Mucosa of stomach (tissue), 1 donor: ENCODE data around the gene MAP2.

ENCODE experiments used
- H3K27me3 ChIP-seq: one replicate; pipeline ENCODE4 v1.7.0; 2013; ENCODE audit warnings: mild to moderate bottlenecking, low read length; ENCODE audit not compliant: control insufficient read depth, insufficient read depth
- H3K36me3 ChIP-seq: one replicate; pipeline ENCODE4 v1.7.0; 2013; ENCODE audit warnings: low read length; ENCODE audit not compliant: control insufficient read depth, insufficient read depth
- H3K4me1 ChIP-seq: one replicate; pipeline ENCODE4 v1.7.0; 2013; ENCODE audit warnings: mild to moderate bottlenecking, low read length; ENCODE audit not compliant: control insufficient read depth, insufficient read depth
- H3K4me3 ChIP-seq: one replicate; pipeline ENCODE4 v1.7.0; 2013; ENCODE audit warnings: low read length
- H3K9ac ChIP-seq: one replicate; pipeline ENCODE4 v1.7.0; 2013; ENCODE audit warnings: mild to moderate bottlenecking, low read length, moderate library complexity
- H3K9me3 ChIP-seq: one replicate; pipeline ENCODE4 v1.7.0; 2013; ENCODE audit warnings: mild to moderate bottlenecking, low read length, moderate library complexity; ENCODE audit not compliant: control insufficient read depth
- donor health status: Pancreatic carcinoma.

Gene MAP2

DNA sequence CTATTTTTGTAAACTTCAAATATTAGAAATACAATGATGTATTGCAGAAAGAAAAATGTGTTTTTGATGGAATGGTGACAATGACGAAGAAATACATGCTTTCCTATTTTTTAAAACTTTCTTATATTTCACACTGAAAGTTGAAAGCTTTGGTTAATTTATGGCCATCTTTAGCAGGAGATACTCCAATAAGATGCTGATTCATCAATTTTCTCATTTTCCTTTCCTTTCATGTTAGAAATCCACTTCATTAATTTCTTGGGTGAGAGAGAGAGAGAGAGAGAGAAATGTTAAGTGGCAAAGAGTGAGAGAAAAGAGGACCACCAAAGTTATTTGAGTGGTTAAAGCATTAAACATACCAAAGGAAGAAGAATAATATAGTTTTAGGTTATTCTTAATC, 28.6 kb upstream of the MAP2 start:
- Histone ChIP-seq H3K9me3 (no peaks in the 10 kb centered on the region), H3K4me3 (no peak overlapping the region), H3K36me3 (no peaks in the 10 kb centered on the region), H3K4me1 (no peaks in the 10 kb centered on the region), H3K9ac (no peak overlapping the region), H3K27me3 (no peaks in the 10 kb centered on the region)

- Histone ChIP-seq H3K4me1 (no peaks in the 10 kb centered on the region), H3K9me3 (no peaks in the 10 kb centered on the region), H3K27me3 (no peaks in the 10 kb centered on the region), H3K36me3 (no peaks in the 10 kb centered on the region), H3K9ac (no peak overlapping the region), H3K4me3 (no peak overlapping the region)
These were observed 28.2 kb upstream of the MAP2 start for GRCh38 chr2:209395652-209396051.

DNA sequence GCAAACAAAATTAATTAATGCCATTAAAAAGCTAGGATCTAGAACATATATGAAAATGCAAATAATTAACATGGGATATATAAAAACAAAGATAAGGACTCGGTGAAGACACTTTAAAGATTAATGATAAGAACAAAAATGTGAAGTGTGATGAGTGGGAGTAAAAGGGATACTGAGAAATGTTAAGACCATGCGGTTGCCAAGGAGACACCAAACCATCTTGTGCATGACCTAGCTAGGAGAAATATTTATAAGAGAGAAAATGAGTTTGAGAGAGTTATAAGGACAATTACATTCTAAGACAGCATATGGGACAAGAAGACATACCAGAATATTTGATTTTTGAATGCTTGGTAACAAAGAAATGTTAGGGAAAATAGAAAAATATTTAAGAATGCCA, 25.4 kb upstream of the MAP2 start:
- Histone ChIP-seq H3K9me3 (no peaks in the 10 kb centered on the region), H3K4me1 (no peaks in the 10 kb centered on the region), H3K36me3 (no peaks in the 10 kb centered on the region), H3K4me3 (no peak overlapping the region), H3K27me3 (no peaks in the 10 kb centered on the region), H3K9ac (no peak overlapping the region)

DNA sequence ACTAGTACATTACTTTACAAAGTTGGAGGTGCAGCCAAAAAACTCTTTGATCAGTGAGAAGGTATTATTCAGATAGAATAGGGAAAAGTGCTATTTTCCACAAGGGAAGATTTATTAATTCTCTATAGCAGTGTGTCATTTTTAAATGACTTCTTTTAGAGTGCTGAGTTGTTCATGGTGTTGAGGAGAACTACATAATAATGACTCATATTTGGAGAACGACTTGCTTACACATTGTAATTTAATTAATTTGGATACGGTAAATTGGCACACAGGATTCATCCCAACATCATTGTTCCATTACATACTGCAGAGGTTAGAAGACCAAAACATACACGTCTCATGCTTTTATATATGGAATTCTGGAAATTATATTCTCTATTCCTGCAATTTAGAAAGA, 22.1 kb upstream of the MAP2 start:
- H3K27me3 ChIP-seq: no peaks in the 10 kb centered on the region
- no peaks in the 10 kb centered on the region for H3K9me3 ChIP-seq
- H3K36me3 ChIP-seq: no peaks in the 10 kb centered on the region
- H3K9ac ChIP-seq: no peak overlapping the region
- no peaks in the 10 kb centered on the region for H3K4me1 ChIP-seq
- no peak overlapping the region for H3K4me3 ChIP-seq

GRCh38 chr2:209411296-209411695, 12.6 kb upstream of the MAP2 start:
- H3K9ac ChIP-seq: no peak overlapping the region
- no peaks in the 10 kb centered on the region for H3K4me1 ChIP-seq
- no peaks in the 10 kb centered on the region for H3K36me3 ChIP-seq
- no peak overlapping the region for H3K4me3 ChIP-seq
- H3K27me3 ChIP-seq: no peaks in the 10 kb centered on the region
- no peaks in the 10 kb centered on the region for H3K9me3 ChIP-seq

- no peak overlapping the region for H3K9ac ChIP-seq
- no peaks in the 10 kb centered on the region for H3K36me3 ChIP-seq
- H3K4me3 ChIP-seq: no peak overlapping the region
- H3K4me1 ChIP-seq: no peaks in the 10 kb centered on the region
- H3K9me3 ChIP-seq: no peaks in the 10 kb centered on the region
- no peaks in the 10 kb centered on the region for H3K27me3 ChIP-seq
These were observed 12.1 kb upstream of the MAP2 start for GRCh38 chr2:209411718-209412117.

- H3K4me1 ChIP-seq: no peaks in the 10 kb centered on the region
- H3K9ac ChIP-seq: no peak overlapping the region
- no peaks in the 10 kb centered on the region for H3K36me3 ChIP-seq
- H3K9me3 ChIP-seq: no peaks in the 10 kb centered on the region
- H3K27me3 ChIP-seq: no peaks in the 10 kb centered on the region
- no peak overlapping the region for H3K4me3 ChIP-seq
These were observed 10.4 kb upstream of the MAP2 start for GRCh38 chr2:209413311-209414014.

DNA sequence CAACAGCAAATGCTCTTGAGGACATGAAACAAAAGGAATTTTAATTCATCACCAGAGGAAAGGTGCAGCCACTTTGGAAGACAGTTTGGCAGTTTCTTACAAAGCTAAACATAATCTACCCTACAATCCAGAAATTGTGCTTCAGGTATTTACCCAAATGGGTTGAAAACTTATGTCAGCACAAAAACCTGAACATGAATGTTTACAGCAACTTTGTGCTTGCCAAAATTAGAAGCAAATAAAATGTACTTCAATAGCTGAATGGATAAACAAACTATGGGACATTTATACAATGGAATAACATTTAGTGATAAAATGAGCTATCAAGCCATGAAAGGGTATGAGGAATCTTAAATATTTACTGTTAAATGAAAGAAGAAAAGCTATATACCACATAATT, 6.9 kb upstream of the MAP2 start:
- no peaks in the 10 kb centered on the region for H3K9me3 ChIP-seq
- no peak overlapping the region for H3K4me3 ChIP-seq
- no peaks in the 10 kb centered on the region for H3K4me1 ChIP-seq
- H3K9ac ChIP-seq: no peak overlapping the region
- no peaks in the 10 kb centered on the region for H3K27me3 ChIP-seq
- no peaks in the 10 kb centered on the region for H3K36me3 ChIP-seq

- Histone ChIP-seq H3K4me1 (peaks cover 12% of the 10 kb centered on the region), H3K9ac (no peak overlapping the region), H3K9me3 (no peaks in the 10 kb centered on the region), H3K4me3 (no peak overlapping the region), H3K36me3 (no peaks in the 10 kb centered on the region), H3K27me3 (peaks cover 9% of the 10 kb centered on the region)
These were observed 1.6 kb upstream of the MAP2 start for GRCh38 chr2:209422191-209422754.

DNA sequence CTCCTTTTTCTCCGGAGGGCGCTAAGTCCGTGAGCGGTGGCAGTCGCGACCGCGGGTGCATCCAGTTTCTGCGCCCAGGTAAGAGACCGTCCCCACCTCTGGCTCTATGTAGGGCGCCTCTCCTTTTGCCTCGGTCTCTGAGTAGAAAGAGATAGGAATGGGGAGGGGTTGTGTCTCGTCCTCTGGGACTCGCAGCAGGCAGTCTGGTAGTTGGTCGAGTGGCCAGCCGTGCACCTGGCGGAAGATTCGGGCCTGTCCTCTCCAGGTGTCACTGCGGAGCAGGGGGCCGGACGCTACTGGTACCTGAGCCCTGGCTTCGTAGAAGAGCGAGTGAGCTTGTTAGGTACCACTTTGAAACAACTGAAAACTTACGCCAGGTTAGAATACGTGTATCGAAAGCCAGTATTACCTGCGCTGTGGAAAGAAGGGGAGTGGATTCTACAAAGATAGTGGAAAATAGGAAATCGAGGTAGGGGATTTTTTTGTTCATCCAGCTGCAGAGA, 403 bp downstream of the MAP2 start:
- Histone ChIP-seq H3K4me3 (peak overlapping the region; percentile 89), H3K9ac (peak overlapping the region; percentile 65), H3K27me3 (peaks cover 9% of the 10 kb centered on the region), H3K9me3 (no peaks in the 10 kb centered on the region), H3K36me3 (no peaks in the 10 kb centered on the region), H3K4me1 (peaks cover 12% of the 10 kb centered on the region)

DNA sequence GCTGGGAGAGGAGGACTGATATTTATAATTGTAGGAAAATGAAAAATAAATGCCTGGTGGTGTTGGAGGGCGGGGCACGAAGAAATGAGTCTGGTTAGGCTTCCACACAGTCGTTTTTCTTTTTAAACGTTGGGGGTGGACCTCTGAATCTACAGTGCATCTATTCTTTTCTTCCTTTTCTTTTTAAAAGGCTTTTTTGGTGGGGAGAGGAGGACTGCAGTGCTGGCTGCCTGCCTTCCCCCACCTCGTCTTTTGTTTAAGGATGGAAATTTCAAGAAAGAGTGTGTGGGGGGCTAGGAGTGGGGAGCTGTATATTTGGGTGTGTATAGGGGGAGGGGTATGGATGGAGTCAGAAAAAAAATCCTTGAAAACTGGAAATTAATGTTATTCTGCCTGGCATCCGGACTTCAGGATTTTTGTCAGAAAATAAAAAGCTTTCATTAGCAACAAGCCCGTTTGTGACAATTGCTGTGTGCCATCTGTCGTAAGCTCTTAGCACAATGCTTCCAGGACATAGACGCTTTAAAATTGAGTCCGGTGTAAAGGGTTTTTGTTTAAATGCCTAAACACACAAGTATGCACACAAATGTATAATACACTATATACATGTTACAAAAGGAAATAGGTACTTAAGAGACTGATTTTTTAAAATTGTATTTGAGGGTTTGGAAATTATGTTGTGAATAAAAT, 1.1 kb downstream of the MAP2 start:
- Histone ChIP-seq H3K4me1 (peaks cover 12% of the 10 kb centered on the region), H3K36me3 (no peaks in the 10 kb centered on the region), H3K9me3 (no peaks in the 10 kb centered on the region), H3K9ac (peak overlapping the region; percentile 47), H3K4me3 (peak overlapping the region; percentile 89), H3K27me3 (peaks cover 9% of the 10 kb centered on the region)

DNA sequence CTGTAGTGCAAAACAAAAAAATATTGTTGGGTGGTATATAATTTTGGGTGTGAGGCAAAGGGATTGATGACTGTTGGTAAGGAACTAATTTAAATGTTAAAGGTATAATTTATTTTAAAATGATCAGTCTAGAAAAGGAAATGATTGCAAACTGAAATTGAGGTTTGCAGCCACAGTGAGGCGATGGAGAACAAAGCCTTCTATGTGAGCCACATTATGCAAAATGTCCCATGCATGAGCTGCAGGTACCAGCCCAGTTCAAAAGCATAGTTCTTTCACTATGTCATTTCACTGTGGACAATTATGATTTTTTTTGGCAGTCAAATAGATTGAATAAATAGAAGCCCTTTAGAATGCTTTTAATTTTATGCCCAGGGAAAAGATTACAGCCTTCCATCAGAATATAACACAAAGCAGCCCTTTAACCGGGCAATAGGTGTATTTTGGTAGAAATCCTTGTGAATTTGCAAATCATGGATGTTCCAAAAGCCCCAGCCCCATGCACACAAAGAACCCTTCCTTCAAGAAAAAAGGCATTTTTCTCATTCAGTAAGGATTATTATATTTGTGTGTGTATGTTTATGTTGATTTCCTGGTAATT, 1.7 kb downstream of the MAP2 start:
- Histone ChIP-seq H3K27me3 (peaks cover 9% of the 10 kb centered on the region), H3K9ac (peak overlapping the region; percentile 47), H3K4me3 (no peak overlapping the region), H3K9me3 (no peaks in the 10 kb centered on the region), H3K4me1 (peaks cover 12% of the 10 kb centered on the region), H3K36me3 (no peaks in the 10 kb centered on the region)
